Chondrocyte (in vitro differentiated cells): ENCODE data around the gene CES4A. TPM values are rescaled to one million over a fixed set of nuclear protein-coding genes. Genes with fewer than 3 reads are reported as not detected.

Experiments
- DNase-seq: peaks from one replicate; pipeline ENCODE4 v3.0.0; 2021; ENCODE audit warnings: mixed read lengths, low spot score
- H3K27ac Mint-ChIP-seq: one replicate; pipeline ENCODE4 v1.8.0; 2021; ENCODE audit warnings: mild to moderate bottlenecking, moderate library complexity, mixed read lengths; ENCODE audit not compliant: unreplicated experiment
- H3K27me3 Mint-ChIP-seq: 2 replicates; pipeline ENCODE4 v1.8.0; 2021; ENCODE audit warnings: low read depth, mixed read lengths
- H3K36me3 Mint-ChIP-seq: 2 replicates; pipeline ENCODE4 v1.8.0; 2021; ENCODE audit warnings: low read depth, mixed read lengths
- H3K4me1 Mint-ChIP-seq: 2 replicates; pipeline ENCODE4 v1.8.0; 2021; ENCODE audit warnings: low read depth, mild to moderate bottlenecking, mixed read lengths
- H3K4me3 Mint-ChIP-seq: one replicate; pipeline ENCODE4 v1.8.0; 2021; ENCODE audit warnings: mild to moderate bottlenecking, moderate library complexity, mixed read lengths; ENCODE audit not compliant: unreplicated experiment
- H3K9me3 Mint-ChIP-seq: 2 replicates; pipeline ENCODE4 v1.8.0; 2021; ENCODE audit warnings: low read depth, mixed read lengths
- CTCF ChIP-seq: fragments of 200-600 bp; sonication (generic); IDR thresholded peaks from 2 replicates; pipeline ENCODE4 v1.5.0; 2021; ENCODE audit warnings: antibody characterized with exemption, mild to moderate bottlenecking, moderate library complexity
- total RNA-seq: library from RNA; stranded (reverse); gene quantifications from 3 replicates; pipeline ENCODE4 v1.2.1, GENCODE V29; 2021

The CES4A gene
- total RNA-seq, 1 donor from 2014 or later = 2.6 TPM

GRCh38 chr16:67029254-67030096, 41.1 kb downstream of the CES4A start:
- Mint-ChIP-seq H3K36me3 (peaks cover under 1% of the 10 kb centered on the region), H3K4me3 (peak overlapping the region; percentile 87), H3K9me3 (no peaks in the 10 kb centered on the region), H3K4me1 (peaks cover 36% of the 10 kb centered on the region), H3K27ac (peak overlapping the region; percentile 85), H3K27me3 (no peaks in the 10 kb centered on the region)
- TF ChIP-seq CTCF = no peak
- DNase-seq = peak; percentile 77

- no peaks in the 10 kb centered on the region for H3K9me3 Mint-ChIP-seq
- H3K36me3 Mint-ChIP-seq = peaks cover 1% of the 10 kb centered on the region
- H3K27ac Mint-ChIP-seq = peak overlapping the region; percentile 85
- no peak for TF ChIP-seq CTCF
- H3K4me3 Mint-ChIP-seq = peak overlapping the region; percentile 87
- peaks cover 42% of the 10 kb centered on the region for H3K4me1 Mint-ChIP-seq
- no peaks in the 10 kb centered on the region for H3K27me3 Mint-ChIP-seq
- DNase-seq = no peak
These were observed 42.0 kb downstream of the CES4A start for GRCh38 chr16:67030221-67030962.

- no peak for TF ChIP-seq CTCF
- Mint-ChIP-seq H3K9me3 (no peaks in the 10 kb centered on the region), H3K27me3 (no peaks in the 10 kb centered on the region), H3K4me3 (no peak overlapping the region), H3K36me3 (peaks cover 1% of the 10 kb centered on the region), H3K4me1 (peaks cover 57% of the 10 kb centered on the region), H3K27ac (peak overlapping the region; percentile 58)
- no peak for DNase-seq
These were observed 46.1 kb downstream of the CES4A start for GRCh38 chr16:67034487-67034886.

GRCh38 chr16:67035364-67035763, 47.0 kb downstream of the CES4A start:
- TF ChIP-seq CTCF = no peak
- Mint-ChIP-seq H3K27me3 (no peaks in the 10 kb centered on the region), H3K9me3 (no peaks in the 10 kb centered on the region), H3K36me3 (peaks cover 1% of the 10 kb centered on the region), H3K27ac (no peak overlapping the region), H3K4me1 (peaks cover 57% of the 10 kb centered on the region), H3K4me3 (no peak overlapping the region)
- DNase-seq = no peak

- Mint-ChIP-seq H3K4me1 (peaks cover 56% of the 10 kb centered on the region), H3K4me3 (no peak overlapping the region)
These were observed 47.9 kb downstream of the CES4A start for GRCh38 chr16:67036323-67036741.

More at GRCh38 chr16:67036323-67036741, 47.9 kb downstream of the CES4A start:
- peaks cover 7% of the 10 kb centered on the region for H3K36me3 Mint-ChIP-seq
- H3K27ac Mint-ChIP-seq = peak overlapping the region; percentile 28
- no peaks in the 10 kb centered on the region for H3K27me3 Mint-ChIP-seq
- no peak for DNase-seq
- no peaks in the 10 kb centered on the region for H3K9me3 Mint-ChIP-seq
- TF ChIP-seq CTCF = no peak
